Mucosa of descending colon (tissue), 3 donors: ENCODE measurements around the gene RAPGEF5. TPM values are rescaled to one million over a fixed set of nuclear protein-coding genes. Genes with fewer than 3 reads are reported as not detected.

Experiments used
- ATAC-seq: fragments of 200-7000 bp; cut with Tn5 transposase; one replicate; pipeline ENCODE4 v1.9.1; 2020; ENCODE audit warnings: mild to moderate bottlenecking, moderate library complexity
- DNase-seq, 3 donors: peaks; one replicate each; pipeline ENCODE4 v3.0.0-alpha.2; 2020
- H3K36me3 ChIP-seq: fragments of 200-600 bp; one replicate; pipeline ENCODE4 v1.8.0; 2021; ENCODE audit warnings: low read depth, mild to moderate bottlenecking
- H3K4me1 ChIP-seq: fragments of 200-600 bp; one replicate; pipeline ENCODE4 v1.8.0; 2021; ENCODE audit warnings: low read depth, mild to moderate bottlenecking
- H3K4me3 ChIP-seq: fragments of 200-600 bp; one replicate; pipeline ENCODE4 v1.8.0; 2021; ENCODE audit warnings: mild to moderate bottlenecking
- H3K9me3 ChIP-seq: fragments of 200-600 bp; one replicate; pipeline ENCODE4 v1.8.0; 2021; ENCODE audit warnings: mild to moderate bottlenecking
- CTCF ChIP-seq: fragments of 200-600 bp; IDR thresholded peaks from one replicate; pipeline ENCODE4 v1.8.0; 2022; ENCODE audit warnings: antibody characterized with exemption, mild to moderate bottlenecking
- intact Hi-C, 2 donors: fragments of 100-400 bp; cut with DNase I in 1 of 2; cut with micrococcal nuclease in 1 of 2; formaldehyde crosslinking; loops; one replicate each; pipeline versions ENCODE4 v1.11.0 to v1.11.1; 2022; cut with DNase I, micrococcal nuclease
- total RNA-seq, 3 donors: library from RNA; stranded (reverse); fragmentation: NEBNext Ultra II Directional in 2 of 3; extraction: Animal tissue kit (Norgen Biotek cat#: 25700) in 2 of 3; gene quantifications; one replicate each; pipeline versions ENCODE4 v1.2.1 to v1.2.4, GENCODE V29; 2021 to 2023
- donor health status: DM: no; HTN: no; CAD: no; lungs with moderate emphysema.
- donor health status: DM: no; HTN: no; CAD: no.
- donor health status: DM: no; HTN: yes; CAD: no.

Gene RAPGEF5
- total RNA-seq, 3 donors from 2014 or later, result 34.7 to 87.8 (median 59.5) TPM

- no peak for TF ChIP-seq CTCF
- DNase-seq (no peak), ATAC-seq (peak; percentile 66)
- H3K9me3 ChIP-seq, result no peaks in the 10 kb centered on the region
- H3K4me3 ChIP-seq, result no peak overlapping the region
- intact Hi-C loops, result no loop called here
- H3K36me3 ChIP-seq, result no peaks in the 10 kb centered on the region
- H3K4me1 ChIP-seq, result peaks cover 5% of the 10 kb centered on the region
Measured at GRCh38 chr7:22241805-22242390, 115.1 kb downstream of the RAPGEF5 start.

- DNase-seq, result peak in 1 of 3 donors; percentile 11
- intact Hi-C loops, result no loop called here
- no peak for TF ChIP-seq CTCF
- H3K4me1 ChIP-seq, result peaks cover 5% of the 10 kb centered on the region
- no peak overlapping the region for H3K4me3 ChIP-seq
- H3K36me3 ChIP-seq, result no peaks in the 10 kb centered on the region
- peak; percentile 79 for ATAC-seq
- no peaks in the 10 kb centered on the region for H3K9me3 ChIP-seq
Measured at GRCh38 chr7:22240904-22241571, 115.9 kb downstream of the RAPGEF5 start.

GRCh38 chr7:22238354-22239311, 118.3 kb downstream of the RAPGEF5 start:
- Histone ChIP-seq H3K36me3 (no peaks in the 10 kb centered on the region), H3K4me3 (no peak overlapping the region), H3K4me1 (peaks cover 5% of the 10 kb centered on the region), H3K9me3 (no peaks in the 10 kb centered on the region)
- intact Hi-C loops, result no loop called here
- no peak for TF ChIP-seq CTCF
- DNase-seq, result no peak
- no peak for ATAC-seq

- H3K4me3 ChIP-seq, result no peak overlapping the region
- no peaks in the 10 kb centered on the region for H3K36me3 ChIP-seq
- H3K4me1 ChIP-seq, result no peaks in the 10 kb centered on the region
- intact Hi-C loops, result no loop called here
- no peak for TF ChIP-seq CTCF
- DNase-seq (no peak), ATAC-seq (no peak)
- no peaks in the 10 kb centered on the region for H3K9me3 ChIP-seq
Measured at GRCh38 chr7:22235134-22235533, 121.8 kb downstream of the RAPGEF5 start.

GRCh38 chr7:22234227-22234626, 122.7 kb downstream of the RAPGEF5 start:
- Histone ChIP-seq H3K9me3 (no peaks in the 10 kb centered on the region), H3K36me3 (no peaks in the 10 kb centered on the region), H3K4me1 (no peaks in the 10 kb centered on the region), H3K4me3 (no peak overlapping the region)
- intact Hi-C loops, result no loop called here
- no peak for DNase-seq
- no peak for ATAC-seq
- no peak for TF ChIP-seq CTCF
